WI38 (cell line): Measurements from ENCODE around the gene BBS2.
A peak's percentile ranks its signal among the peaks of the same experiment; 100 is the strongest.

Experiments
- H3K4me3 ChIP-seq: 2 replicates; pipeline ENCODE4 v1.5.1; 2011; ENCODE audit warnings: low read depth, mild to moderate bottlenecking, control low read depth, low read length
- CTCF ChIP-seq: IDR thresholded peaks from 2 replicates; pipeline ENCODE4 v1.5.1; 2012; ENCODE audit warnings: low read depth, mild to moderate bottlenecking, control low read depth, low read length

Gene BBS2

DNA sequence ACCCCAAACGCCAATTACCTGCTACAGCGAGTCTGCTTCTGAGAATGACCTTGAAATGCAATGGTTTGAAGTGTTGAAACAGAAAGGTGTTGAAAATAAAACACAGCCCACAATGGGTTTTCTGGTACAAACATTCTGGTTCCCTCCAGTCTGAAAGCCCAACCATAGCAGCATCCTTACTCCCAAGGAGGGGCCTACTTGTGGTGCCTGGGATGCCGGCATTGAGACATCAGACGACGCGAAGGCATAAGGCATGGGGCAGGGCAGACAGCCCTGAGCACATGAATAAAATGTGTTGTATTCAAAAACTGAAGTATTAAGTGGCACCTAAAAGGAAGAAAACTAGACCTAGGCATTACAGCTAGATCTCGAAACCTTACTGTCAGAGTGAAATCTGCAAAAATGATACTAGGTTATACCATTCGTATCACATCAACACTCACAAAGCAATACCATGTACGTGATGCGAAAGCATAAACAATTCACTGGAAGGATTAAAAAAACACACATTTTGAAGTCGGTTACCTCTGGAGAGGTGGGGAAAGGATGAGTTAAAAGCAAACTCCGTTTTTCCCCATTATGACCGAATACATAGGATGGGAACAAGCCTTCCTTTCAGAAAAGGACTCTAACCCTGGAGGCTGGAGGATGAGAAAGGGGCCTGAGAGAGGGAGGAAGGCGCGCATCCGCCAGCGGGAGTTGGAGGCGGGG, 69.4 kb downstream of the BBS2 start:
- no peak for TF ChIP-seq CTCF
- peak overlapping the region; percentile 88 for H3K4me3 ChIP-seq

- no peak for TF ChIP-seq CTCF
These were observed 71.8 kb downstream of the BBS2 start for GRCh38 chr16:56448005-56448404.

GRCh38 chr16:56447286-56447685, 72.5 kb downstream of the BBS2 start:
- TF ChIP-seq CTCF = no peak
- H3K4me3 ChIP-seq = no peak overlapping the region

More at GRCh38 chr16:56448005-56448404, 71.8 kb downstream of the BBS2 start:
- H3K4me3 ChIP-seq = no peak overlapping the region

- H3K4me3 ChIP-seq = no peak overlapping the region
- TF ChIP-seq CTCF = no peak
These were observed 81.8 kb downstream of the BBS2 start for GRCh38 chr16:56438038-56438437.

GRCh38 chr16:56436258-56436657, 83.6 kb downstream of the BBS2 start:
- H3K4me3 ChIP-seq = no peak overlapping the region
- TF ChIP-seq CTCF = no peak
